Inflammatory macrophage treated with lipopolysaccharide for 4 hours (primary cell): ENCODE measurements around the gene PPCS.
A peak's percentile ranks its signal among the peaks of the same experiment; 100 is the strongest.

Source experiments
- DNase-seq: peaks from one replicate; pipeline ENCODE4 v3.0.0-alpha.2; 2020

Gene PPCS

GRCh38 chr1:42456010-42456753 lies at the start of gene PPCS, which contains the start of gene ZMYND12:
Gene PPCS, plus strand, starts transcription at chr1:42456543. Its CDS starts 23 bp downstream, at chr1:42456566.
Gene ZMYND12, minus strand, starts transcription at chr1:42456022. Its CDS starts 25 bp downstream, at chr1:42455997.
- DNase-seq: peak; percentile 91

- DNase-seq: no peak
Measured at GRCh38 chr1:42414551-42415496, 41.5 kb upstream of the PPCS start.

GRCh38 chr1:42417166-42417565 lies 39.2 kb upstream of the PPCS start:
- no peak for DNase-seq

GRCh38 chr1:42418516-42418915 lies 37.8 kb upstream of the PPCS start:
- DNase-seq: no peak

- DNase-seq: no peak
Measured at GRCh38 chr1:42419126-42419821, 37.1 kb upstream of the PPCS start.

GRCh38 chr1:42420121-42420520 lies 36.2 kb upstream of the PPCS start:
- no peak for DNase-seq

GRCh38 chr1:42420911-42421585 lies 35.3 kb upstream of the PPCS start:
- DNase-seq: no peak

- DNase-seq: no peak
Measured at GRCh38 chr1:42422737-42423136, 33.6 kb upstream of the PPCS start.

- DNase-seq: no peak
Measured at GRCh38 chr1:42423681-42424080, 32.7 kb upstream of the PPCS start.

GRCh38 chr1:42424201-42424600 lies 32.1 kb upstream of the PPCS start:
- DNase-seq: no peak

GRCh38 chr1:42427240-42427639 lies 29.1 kb upstream of the PPCS start:
- no peak for DNase-seq

- DNase-seq: peak; percentile 5
Measured at GRCh38 chr1:42429603-42430002, 26.7 kb upstream of the PPCS start.

GRCh38 chr1:42430286-42431135 lies 25.8 kb upstream of the PPCS start:
- no peak for DNase-seq

- DNase-seq: no peak
Measured at GRCh38 chr1:42431514-42431913, 24.8 kb upstream of the PPCS start.

GRCh38 chr1:42432714-42433113 lies 23.6 kb upstream of the PPCS start:
- no peak for DNase-seq

- DNase-seq: no peak
Measured at GRCh38 chr1:42433369-42433768, 23.0 kb upstream of the PPCS start.

- no peak for DNase-seq
Measured at GRCh38 chr1:42434340-42434739, 22.0 kb upstream of the PPCS start.

- no peak for DNase-seq
Measured at GRCh38 chr1:42439940-42440339, 16.4 kb upstream of the PPCS start.

GRCh38 chr1:42442662-42443061 lies 13.7 kb upstream of the PPCS start:
- DNase-seq: peak; percentile 61

GRCh38 chr1:42449256-42449655 lies 7.1 kb upstream of the PPCS start:
- DNase-seq: peak; percentile 4

GRCh38 chr1:42450061-42450460 lies 6.3 kb upstream of the PPCS start:
- no peak for DNase-seq

- DNase-seq: no peak
Measured at GRCh38 chr1:42453386-42453785, 3.0 kb upstream of the PPCS start.
